ENCODE results near the gene FNDC3B. TPM values are rescaled to one million over a fixed set of nuclear protein-coding genes. Genes with fewer than 3 reads are reported as not detected.

Gene FNDC3B
- total RNA-seq, 2 experiments from 2014 or later = 11.5 to 12.3 TPM

- no peak overlapping the region for H3K4me3 Mint-ChIP-seq
- CTCF ChIA-PET = no interaction called here
- no peak overlapping the region for H3K27ac Mint-ChIP-seq
- POLR2A ChIA-PET = no interaction called here
- no peaks in the 10 kb centered on the region for H3K27me3 Mint-ChIP-seq (ENCODE audit: low read depth)
- no peak for DNase-seq
- H3K9me3 Mint-ChIP-seq (ENCODE audit: insufficient read depth) = no peaks in the 10 kb centered on the region
- peaks cover 7% of the 10 kb centered on the region for H3K36me3 Mint-ChIP-seq (ENCODE audit: low read depth)
- no peak for ATAC-seq
- H3K4me1 Mint-ChIP-seq (ENCODE audit: low read depth) = peaks cover 4% of the 10 kb centered on the region
Observed at GRCh38 chr3:172070269-172070668, 30.9 kb downstream of the FNDC3B start.

- ATAC-seq = no peak
- no peak overlapping the region for H3K27ac Mint-ChIP-seq
- POLR2A ChIA-PET = no interaction called here
- CTCF ChIA-PET = no interaction called here
- H3K27me3 Mint-ChIP-seq (ENCODE audit: low read depth) = no peaks in the 10 kb centered on the region
- H3K4me3 Mint-ChIP-seq = no peak overlapping the region
- H3K4me1 Mint-ChIP-seq (ENCODE audit: low read depth) = peaks cover 4% of the 10 kb centered on the region
- H3K9me3 Mint-ChIP-seq (ENCODE audit: insufficient read depth) = no peaks in the 10 kb centered on the region
- DNase-seq = no peak
- peaks cover 5% of the 10 kb centered on the region for H3K36me3 Mint-ChIP-seq (ENCODE audit: low read depth)
Observed at GRCh38 chr3:172070802-172071201, 31.4 kb downstream of the FNDC3B start.

- CTCF ChIA-PET = no interaction called here
- DNase-seq = no peak
- no peak overlapping the region for H3K4me3 Mint-ChIP-seq
- H3K27ac Mint-ChIP-seq = no peak overlapping the region
- POLR2A ChIA-PET = no interaction called here
- no peaks in the 10 kb centered on the region for H3K27me3 Mint-ChIP-seq (ENCODE audit: low read depth)
- no peak for ATAC-seq
- H3K4me1 Mint-ChIP-seq (ENCODE audit: low read depth) = no peaks in the 10 kb centered on the region
- peaks cover 5% of the 10 kb centered on the region for H3K36me3 Mint-ChIP-seq (ENCODE audit: low read depth)
- H3K9me3 Mint-ChIP-seq (ENCODE audit: insufficient read depth) = no peaks in the 10 kb centered on the region
Observed at GRCh38 chr3:172071780-172072330, 32.5 kb downstream of the FNDC3B start.

DNA sequence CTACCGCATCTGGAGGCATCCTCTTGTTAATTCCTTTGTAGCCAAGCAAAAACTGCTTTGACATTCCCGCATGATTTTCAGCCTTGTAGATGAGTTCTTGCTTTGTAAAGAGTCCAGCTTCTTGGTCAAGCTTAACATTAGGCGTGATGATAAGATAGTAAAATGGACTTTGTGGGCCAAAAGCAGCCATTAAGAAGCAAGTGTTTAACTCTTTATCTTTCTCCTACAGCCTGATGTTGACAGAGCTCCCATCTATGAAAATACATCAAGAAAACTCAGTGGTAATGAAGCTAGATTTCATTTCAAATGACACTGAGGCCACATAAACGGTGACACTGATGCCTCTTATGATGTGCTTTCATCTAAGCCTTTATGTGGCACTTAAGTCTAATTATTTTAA lies 33.2 kb downstream of the FNDC3B start:
- no peaks in the 10 kb centered on the region for H3K27me3 Mint-ChIP-seq (ENCODE audit: low read depth)
- ATAC-seq (no peak), DNase-seq (no peak)
- H3K4me1 Mint-ChIP-seq (ENCODE audit: low read depth) = no peaks in the 10 kb centered on the region
- H3K36me3 Mint-ChIP-seq (ENCODE audit: low read depth) = peaks cover 5% of the 10 kb centered on the region
- H3K4me3 Mint-ChIP-seq = no peak overlapping the region
- ChIA-PET POLR2A (no interaction called here), CTCF (no interaction called here)
- H3K9me3 Mint-ChIP-seq (ENCODE audit: insufficient read depth) = no peaks in the 10 kb centered on the region
- no peak overlapping the region for H3K27ac Mint-ChIP-seq

DNA sequence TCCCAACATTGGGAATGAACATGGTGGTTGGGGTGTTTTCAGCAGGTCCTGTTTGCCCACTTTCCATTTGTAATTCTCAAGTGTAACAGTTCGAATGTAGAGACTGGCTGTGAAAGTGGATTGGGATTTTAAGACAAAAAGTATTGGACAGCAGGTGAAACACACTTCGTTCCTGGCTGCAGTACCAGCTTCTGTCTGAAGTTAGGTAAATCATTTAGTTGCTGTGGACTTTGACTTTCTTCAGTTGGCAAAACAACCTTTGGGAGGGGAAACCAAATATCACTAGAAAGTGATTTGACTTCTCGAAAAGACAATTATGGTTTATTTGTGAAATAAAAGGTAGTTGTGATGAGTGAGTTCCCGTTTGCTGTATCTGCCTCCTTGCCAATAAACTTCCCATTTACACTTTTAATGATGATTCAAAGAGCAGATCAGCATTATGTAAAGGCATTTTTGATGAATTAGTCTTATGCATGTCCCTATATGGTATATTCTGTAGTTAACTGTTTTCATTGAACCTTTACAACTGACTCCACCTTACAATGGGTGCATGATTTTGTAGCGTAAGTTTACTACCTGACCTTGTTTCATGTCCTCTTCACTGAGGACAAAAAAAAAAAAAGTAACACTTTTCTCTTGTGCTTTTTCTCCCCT lies 34.0 kb downstream of the FNDC3B start:
- Mint-ChIP-seq H3K27me3 (ENCODE audit: low read depth) (no peaks in the 10 kb centered on the region), H3K4me1 (ENCODE audit: low read depth) (no peaks in the 10 kb centered on the region), H3K36me3 (ENCODE audit: low read depth) (peaks cover 7% of the 10 kb centered on the region), H3K27ac (no peak overlapping the region), H3K9me3 (ENCODE audit: insufficient read depth) (no peaks in the 10 kb centered on the region), H3K4me3 (no peak overlapping the region)
- ChIA-PET CTCF (no interaction called here), POLR2A (no interaction called here)
- ATAC-seq = no peak
- no peak for DNase-seq

GRCh38 chr3:172074032-172074431 lies 34.7 kb downstream of the FNDC3B start:
- Mint-ChIP-seq H3K27ac (no peak overlapping the region), H3K27me3 (ENCODE audit: low read depth) (no peaks in the 10 kb centered on the region), H3K9me3 (ENCODE audit: insufficient read depth) (no peaks in the 10 kb centered on the region), H3K4me1 (ENCODE audit: low read depth) (no peaks in the 10 kb centered on the region), H3K4me3 (no peak overlapping the region), H3K36me3 (ENCODE audit: low read depth) (peaks cover 7% of the 10 kb centered on the region)
- ATAC-seq (no peak), DNase-seq (no peak)
- CTCF ChIA-PET = no interaction called here
- POLR2A ChIA-PET = no interaction called here

- DNase-seq (no peak), ATAC-seq (no peak)
- no peaks in the 10 kb centered on the region for H3K27me3 Mint-ChIP-seq (ENCODE audit: low read depth)
- no peak overlapping the region for H3K4me3 Mint-ChIP-seq
- H3K27ac Mint-ChIP-seq = no peak overlapping the region
- peaks cover 7% of the 10 kb centered on the region for H3K36me3 Mint-ChIP-seq (ENCODE audit: low read depth)
- CTCF ChIA-PET = no interaction called here
- no peaks in the 10 kb centered on the region for H3K9me3 Mint-ChIP-seq (ENCODE audit: insufficient read depth)
- H3K4me1 Mint-ChIP-seq (ENCODE audit: low read depth) = no peaks in the 10 kb centered on the region
- POLR2A ChIA-PET = no interaction called here
Observed at GRCh38 chr3:172074586-172074985, 35.2 kb downstream of the FNDC3B start.

- Mint-ChIP-seq H3K9me3 (ENCODE audit: insufficient read depth) (no peaks in the 10 kb centered on the region), H3K4me3 (no peak overlapping the region), H3K27ac (no peak overlapping the region), H3K27me3 (ENCODE audit: low read depth) (no peaks in the 10 kb centered on the region), H3K4me1 (ENCODE audit: low read depth) (no peaks in the 10 kb centered on the region), H3K36me3 (ENCODE audit: low read depth) (peaks cover 7% of the 10 kb centered on the region)
- CTCF ChIA-PET = no interaction called here
- ATAC-seq (no peak), DNase-seq (no peak)
- POLR2A ChIA-PET = no interaction called here
Observed at GRCh38 chr3:172076212-172076611, 36.8 kb downstream of the FNDC3B start.

DNA sequence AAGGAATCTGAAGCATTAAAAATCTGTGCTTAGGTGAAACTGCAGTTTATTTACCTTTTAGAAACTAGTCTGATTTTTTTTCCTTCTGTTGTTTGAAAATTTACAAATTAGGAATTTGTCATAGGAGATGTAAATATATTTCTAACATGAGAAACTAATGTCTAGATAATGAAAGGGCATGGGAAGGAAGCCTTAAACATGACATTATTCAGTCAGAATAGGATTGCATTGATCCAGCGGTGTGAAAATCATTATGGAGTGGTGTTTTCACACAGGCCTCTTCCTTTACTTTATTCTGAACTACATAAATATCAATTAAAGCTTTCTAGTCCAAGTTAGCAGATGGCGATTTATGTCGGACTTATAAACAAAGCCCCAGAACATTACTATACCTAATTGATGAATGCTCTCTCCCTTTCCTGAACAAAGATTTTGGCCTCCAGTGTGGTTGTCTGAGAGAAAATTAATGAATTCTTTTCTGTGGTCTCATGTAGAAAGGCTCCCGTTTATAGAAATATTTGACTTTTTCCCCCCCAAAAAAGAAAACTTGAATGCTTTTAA lies 37.9 kb downstream of the FNDC3B start:
- POLR2A ChIA-PET = no interaction called here
- Mint-ChIP-seq H3K27me3 (ENCODE audit: low read depth) (no peaks in the 10 kb centered on the region), H3K9me3 (ENCODE audit: insufficient read depth) (no peaks in the 10 kb centered on the region), H3K27ac (no peak overlapping the region), H3K4me1 (ENCODE audit: low read depth) (no peaks in the 10 kb centered on the region), H3K36me3 (ENCODE audit: low read depth) (peaks cover 7% of the 10 kb centered on the region), H3K4me3 (no peak overlapping the region)
- CTCF ChIA-PET = no interaction called here
- ATAC-seq (no peak), DNase-seq (no peak)

DNA sequence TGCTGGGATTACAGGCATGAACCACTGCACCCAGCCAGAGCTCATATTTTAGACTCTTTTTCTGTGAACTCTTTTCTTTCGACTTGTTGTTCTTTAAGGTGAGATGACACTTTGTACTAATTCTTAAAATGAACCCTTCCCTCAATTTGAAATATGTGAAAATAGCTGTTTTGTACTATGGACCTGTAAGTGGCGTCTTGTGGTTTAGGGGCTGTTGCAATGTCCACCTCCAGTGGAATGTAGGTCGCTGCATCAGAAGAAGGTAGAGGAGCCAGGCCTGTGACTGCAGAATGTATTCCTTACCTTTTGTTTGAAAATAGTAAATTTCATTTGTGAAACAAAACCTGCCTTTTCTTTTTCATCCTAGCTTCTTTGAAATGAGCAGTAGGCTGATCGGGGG lies 38.9 kb downstream of the FNDC3B start:
- DNase-seq (no peak), ATAC-seq (no peak)
- no peak overlapping the region for H3K4me3 Mint-ChIP-seq
- ChIA-PET POLR2A (no interaction called here), CTCF (no interaction called here)
- H3K36me3 Mint-ChIP-seq (ENCODE audit: low read depth) = peaks cover 8% of the 10 kb centered on the region
- H3K9me3 Mint-ChIP-seq (ENCODE audit: insufficient read depth) = no peaks in the 10 kb centered on the region
- H3K27me3 Mint-ChIP-seq (ENCODE audit: low read depth) = no peaks in the 10 kb centered on the region
- H3K27ac Mint-ChIP-seq = no peak overlapping the region
- no peaks in the 10 kb centered on the region for H3K4me1 Mint-ChIP-seq (ENCODE audit: low read depth)

DNA sequence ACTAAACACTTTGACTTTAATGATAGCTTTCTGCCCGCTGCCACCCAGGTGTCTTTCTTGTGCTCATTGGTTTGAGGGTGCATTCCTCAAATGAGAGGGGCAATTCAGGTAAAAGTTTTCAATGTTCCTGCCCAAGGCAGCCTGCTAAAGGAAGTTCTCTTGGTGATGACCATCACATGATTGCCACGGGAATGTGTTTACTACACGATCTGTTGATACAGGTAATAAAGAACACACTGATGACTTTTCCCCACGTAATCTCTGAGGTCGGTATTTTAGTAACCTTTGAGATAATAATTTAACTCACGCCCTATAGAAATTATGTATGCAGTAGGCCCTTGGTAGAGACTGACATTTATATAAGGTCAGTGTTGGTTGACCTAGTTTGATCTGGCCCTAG lies 39.3 kb downstream of the FNDC3B start:
- DNase-seq (no peak), ATAC-seq (no peak)
- Mint-ChIP-seq H3K27ac (no peak overlapping the region), H3K36me3 (ENCODE audit: low read depth) (peaks cover 10% of the 10 kb centered on the region), H3K4me3 (no peak overlapping the region), H3K27me3 (ENCODE audit: low read depth) (no peaks in the 10 kb centered on the region), H3K4me1 (ENCODE audit: low read depth) (no peaks in the 10 kb centered on the region), H3K9me3 (ENCODE audit: insufficient read depth) (no peaks in the 10 kb centered on the region)
- ChIA-PET POLR2A (no interaction called here), CTCF (no interaction called here)

DNA sequence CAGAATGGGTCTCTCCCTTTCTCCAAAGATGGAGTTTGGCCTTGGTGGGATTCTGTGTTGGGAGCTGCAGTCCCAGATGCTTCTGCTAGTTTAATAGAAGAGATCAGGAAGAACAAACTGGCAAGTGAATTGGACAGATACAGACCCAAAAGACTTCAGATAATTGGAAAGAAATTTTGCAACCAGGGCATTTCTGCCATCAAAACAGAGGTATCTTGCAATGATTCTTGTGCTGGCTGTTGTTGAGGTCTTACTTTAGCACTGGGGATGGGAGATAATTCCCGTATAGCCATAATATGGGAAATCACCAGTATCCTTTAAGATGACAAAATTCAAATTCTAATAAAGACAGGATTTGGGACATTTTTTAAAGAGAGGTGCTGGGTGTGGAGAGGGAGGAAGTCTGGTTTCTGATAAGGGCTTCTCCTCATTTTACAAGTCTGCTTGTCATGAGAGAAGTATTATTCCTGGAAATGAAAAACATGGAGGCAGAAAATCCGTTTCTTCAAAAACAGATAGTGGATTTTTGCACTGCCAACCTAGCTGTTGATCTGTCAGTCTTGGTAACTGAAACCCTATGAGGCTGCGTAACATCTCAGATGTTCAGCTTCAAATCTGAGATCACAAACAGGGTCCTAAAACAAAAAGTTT lies 40.1 kb downstream of the FNDC3B start:
- Mint-ChIP-seq H3K4me3 (no peak overlapping the region), H3K4me1 (ENCODE audit: low read depth) (no peaks in the 10 kb centered on the region), H3K27ac (no peak overlapping the region), H3K36me3 (ENCODE audit: low read depth) (peaks cover 6% of the 10 kb centered on the region), H3K9me3 (ENCODE audit: insufficient read depth) (no peaks in the 10 kb centered on the region), H3K27me3 (ENCODE audit: low read depth) (no peaks in the 10 kb centered on the region)
- ATAC-seq (no peak), DNase-seq (no peak)
- ChIA-PET POLR2A (no interaction called here), CTCF (interaction anchor here (0.6 kb wide), 1 partner anchor 670 kb away, joined by 3 read pairs; no protein-coding TSS in a partner anchor)

All from activated CD8-positive, alpha-beta T cell treated with anti-CD3 and anti-CD28 coated beads, Interleukin-2, amount 10 ng/mL, durations not matched to agents 7 days and 5 days (primary cell).